ENCODE data around the gene SYMPK.
"Not testable (repeated sequence)": the region's sequence is repeated elsewhere in the genome, so short reads cannot be mapped to it uniquely, and the experiment has no call there.

GRCh38 chr19:45895983-45896599, 33.1 kb upstream of the SYMPK start:
- TF ChIP-seq, protein P1, sequence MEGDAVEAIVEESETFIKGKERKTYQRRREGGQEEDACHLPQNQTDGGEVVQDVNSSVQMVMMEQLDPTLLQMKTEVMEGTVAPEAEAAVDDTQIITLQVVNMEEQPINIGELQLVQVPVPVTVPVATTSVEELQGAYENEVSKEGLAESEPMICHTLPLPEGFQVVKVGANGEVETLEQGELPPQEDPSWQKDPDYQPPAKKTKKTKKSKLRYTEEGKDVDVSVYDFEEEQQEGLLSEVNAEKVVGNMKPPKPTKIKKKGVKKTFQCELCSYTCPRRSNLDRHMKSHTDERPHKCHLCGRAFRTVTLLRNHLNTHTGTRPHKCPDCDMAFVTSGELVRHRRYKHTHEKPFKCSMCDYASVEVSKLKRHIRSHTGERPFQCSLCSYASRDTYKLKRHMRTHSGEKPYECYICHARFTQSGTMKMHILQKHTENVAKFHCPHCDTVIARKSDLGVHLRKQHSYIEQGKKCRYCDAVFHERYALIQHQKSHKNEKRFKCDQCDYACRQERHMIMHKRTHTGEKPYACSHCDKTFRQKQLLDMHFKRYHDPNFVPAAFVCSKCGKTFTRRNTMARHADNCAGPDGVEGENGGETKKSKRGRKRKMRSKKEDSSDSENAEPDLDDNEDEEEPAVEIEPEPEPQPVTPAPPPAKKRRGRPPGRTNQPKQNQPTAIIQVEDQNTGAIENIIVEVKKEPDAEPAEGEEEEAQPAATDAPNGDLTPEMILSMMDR (IDR thresholded peaks at IDR 0.05 in 8 of 11, conservative IDR thresholded peaks at IDR 0.05 in 3 of 11): not testable (repeated sequence)
- TF ChIP-seq POLR2AphosphoS5 (IDR thresholded peaks at IDR 0.05): not testable (repeated sequence)

Data from spleen (tissue), 7 donors.